Activated CD4-positive, alpha-beta T cell treated with anti-CD3 and anti-CD28 coated beads for 4 hours (primary cell): ENCODE results near the gene RAB28.

ENCODE experiments used
- DNase-seq, 2 donors: peaks; one replicate each; pipeline ENCODE4 v3.0.0-alpha.2; 2020

The RAB28 gene

GRCh38 chr4:13367691-13368090, 116.4 kb downstream of the RAB28 start:
- no peak for DNase-seq

- DNase-seq, result no peak
These were observed 116.9 kb downstream of the RAB28 start for GRCh38 chr4:13367244-13367643.

GRCh38 chr4:13365195-13365594, 118.9 kb downstream of the RAB28 start:
- DNase-seq, result no peak

- DNase-seq, result no peak
These were observed 119.5 kb downstream of the RAB28 start for GRCh38 chr4:13364653-13365052.

GRCh38 chr4:13364172-13364571, 120.0 kb downstream of the RAB28 start:
- no peak for DNase-seq

- DNase-seq, result no peak
These were observed 124.3 kb downstream of the RAB28 start for GRCh38 chr4:13359809-13360208.

- no peak for DNase-seq
These were observed 128.8 kb downstream of the RAB28 start for GRCh38 chr4:13355111-13355880.

GRCh38 chr4:13349096-13349495, 135.0 kb downstream of the RAB28 start:
- no peak for DNase-seq

- DNase-seq, result no peak
These were observed 135.9 kb downstream of the RAB28 start for GRCh38 chr4:13348216-13348615.

GRCh38 chr4:13347517-13348125, 136.5 kb downstream of the RAB28 start:
- DNase-seq, result no peak

- DNase-seq, result no peak
These were observed 139.9 kb downstream of the RAB28 start for GRCh38 chr4:13344216-13344615.

GRCh38 chr4:13340672-13341071, 143.5 kb downstream of the RAB28 start:
- DNase-seq, result no peak

- no peak for DNase-seq
These were observed 152.3 kb downstream of the RAB28 start for GRCh38 chr4:13331827-13332226.

GRCh38 chr4:13329963-13330362, 154.2 kb downstream of the RAB28 start:
- DNase-seq, result no peak

- DNase-seq, result no peak
These were observed 154.7 kb downstream of the RAB28 start for GRCh38 chr4:13329340-13329850.

GRCh38 chr4:13328591-13328990, 155.5 kb downstream of the RAB28 start:
- no peak for DNase-seq

GRCh38 chr4:13327991-13328390, 156.1 kb downstream of the RAB28 start:
- no peak for DNase-seq

GRCh38 chr4:13325744-13326143, 158.4 kb downstream of the RAB28 start:
- no peak for DNase-seq

GRCh38 chr4:13323921-13324320, 160.2 kb downstream of the RAB28 start:
- DNase-seq, result no peak

- DNase-seq, result no peak
These were observed 161.4 kb downstream of the RAB28 start for GRCh38 chr4:13322681-13323101.
